Stimulated activated CD8-positive, alpha-beta memory T cell treated with anti-CD3 and anti-CD28 coated beads, Interleukin-7, amount 100 ng/mL, for 48 hours (primary cell): ENCODE data around the gene AKR1D1.
"Not testable (repeated sequence)": the region's sequence is repeated elsewhere in the genome, so short reads cannot be mapped to it uniquely, and the experiment has no call there.

Experiments
- DNase-seq, 2 donors: peaks; one replicate each; pipeline ENCODE4 v3.0.0-alpha.2; 2020; ENCODE audit warnings: low read depth in 1 of 2; ENCODE audit errors: extremely low read depth in 1 of 2

The AKR1D1 gene

DNA sequence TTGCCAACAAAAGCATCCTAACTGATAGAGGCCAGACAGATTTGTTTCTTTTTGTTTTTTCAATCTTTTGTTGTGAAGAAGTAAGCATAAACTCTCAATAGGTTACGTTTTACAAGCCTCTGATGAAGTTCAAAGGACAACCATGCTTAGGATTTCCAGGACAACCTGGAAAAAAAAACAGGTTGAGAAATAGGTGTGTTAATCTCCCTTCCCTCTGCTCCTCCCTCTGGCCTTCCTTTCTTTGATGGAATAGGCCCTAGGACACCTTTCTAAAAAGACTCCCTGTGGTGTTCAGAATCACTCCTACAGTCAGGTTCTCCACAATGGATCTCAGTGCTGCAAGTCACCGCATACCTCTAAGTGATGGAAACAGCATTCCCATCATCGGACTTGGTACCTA lies at the start of gene AKR1D1:
Gene AKR1D1, plus strand, starts transcription at position 264 of the 400 bp plus-strand sequence. Its CDS starts 60 bp downstream, at position 324.
- no peak for DNase-seq

GRCh38 chr7:138027100-138027499 lies 49.2 kb upstream of the AKR1D1 start:
- no peak for DNase-seq

- DNase-seq = no peak
Observed at GRCh38 chr7:138029126-138029525, 47.1 kb upstream of the AKR1D1 start.

GRCh38 chr7:138029941-138030340 lies 46.3 kb upstream of the AKR1D1 start:
- DNase-seq = no peak

DNA sequence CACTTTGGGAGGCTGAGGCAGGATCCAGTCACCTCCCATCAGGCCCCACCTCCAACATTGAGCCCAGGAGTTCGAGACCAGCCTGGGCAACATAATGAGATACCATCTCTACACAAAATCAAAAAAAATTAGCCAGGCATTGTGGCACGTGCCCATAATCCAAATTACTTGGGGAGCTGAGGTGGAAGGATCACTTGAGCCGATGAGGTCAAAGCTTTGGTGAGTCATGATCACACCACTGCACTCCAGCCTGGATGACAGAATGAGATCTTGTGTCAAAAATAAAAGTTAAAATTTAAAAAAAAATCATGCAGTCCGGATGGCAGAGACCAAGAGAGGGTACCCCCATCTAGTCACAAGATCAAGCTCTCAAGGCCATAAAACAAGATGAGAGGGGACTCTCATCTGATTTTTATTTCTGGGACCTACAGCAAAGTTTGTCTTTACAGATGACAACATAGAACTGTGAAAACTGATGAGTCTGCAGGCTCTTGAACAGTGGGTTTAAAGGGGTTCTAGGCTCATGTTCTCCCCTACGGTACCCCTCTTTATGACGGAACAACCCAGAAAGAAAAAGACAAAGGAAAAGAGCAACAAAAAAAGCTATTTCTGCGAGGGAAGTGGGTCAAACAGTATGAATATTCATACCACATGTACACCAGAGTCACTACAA lies 45.4 kb upstream of the AKR1D1 start:
- DNase-seq = no peak

DNA sequence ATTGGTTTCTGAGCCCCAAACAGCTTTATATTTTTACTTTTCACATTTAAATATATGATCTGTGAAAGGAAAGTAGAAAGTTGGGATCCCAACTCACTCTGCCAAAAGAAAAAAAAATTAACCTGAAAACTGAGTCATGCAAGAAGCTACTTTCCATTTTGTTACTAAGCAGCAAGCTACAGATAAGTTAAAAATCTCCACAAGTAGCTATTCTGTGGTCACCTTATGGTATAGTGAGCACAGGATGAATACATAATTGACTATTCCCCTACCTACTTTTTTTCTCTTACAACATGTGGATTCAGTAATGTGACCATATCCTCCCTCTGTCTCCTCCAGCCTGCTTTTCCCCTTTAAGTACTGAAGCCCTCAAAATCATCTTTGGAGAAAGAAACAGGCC lies 44.1 kb upstream of the AKR1D1 start:
- no peak for DNase-seq

DNA sequence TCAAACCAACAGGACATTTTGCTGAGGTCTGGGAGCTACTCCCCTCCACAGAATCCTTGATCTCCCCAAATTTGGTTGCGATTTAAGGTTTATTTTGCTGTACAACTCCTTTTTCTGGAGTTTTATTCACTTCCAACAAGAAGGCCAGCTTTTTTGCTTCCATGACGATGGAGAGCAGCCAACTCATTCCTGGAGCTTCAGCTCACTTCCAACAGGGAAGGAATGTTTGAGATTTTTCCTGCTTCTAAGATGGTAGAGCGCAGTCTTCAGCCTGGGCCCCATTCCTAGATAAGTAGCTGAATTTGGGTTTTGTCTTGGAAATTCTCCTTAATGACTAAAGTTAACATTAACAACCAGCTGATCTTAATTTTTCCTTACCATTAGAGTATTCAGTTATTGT lies 43.5 kb upstream of the AKR1D1 start:
- no peak for DNase-seq

DNA sequence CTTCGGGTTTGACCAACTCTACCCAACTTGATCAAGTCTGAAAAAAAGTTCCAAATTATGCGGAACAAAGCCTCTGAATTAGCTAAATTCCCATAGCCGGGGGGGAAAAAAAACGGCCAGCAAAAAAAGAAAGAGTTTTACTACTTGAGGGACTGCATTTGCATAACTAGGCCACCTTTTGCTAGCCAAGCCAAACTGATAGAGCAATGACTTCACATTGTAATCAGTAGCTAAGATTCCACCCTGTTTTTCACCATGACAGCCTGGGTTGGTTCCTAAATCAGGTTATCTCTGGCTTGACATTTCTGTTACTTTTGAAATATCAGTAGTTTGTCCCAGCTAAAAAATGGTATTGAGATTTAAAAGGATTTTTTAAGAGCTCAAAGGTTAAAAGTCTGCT lies 43.0 kb upstream of the AKR1D1 start:
- no peak for DNase-seq

DNA sequence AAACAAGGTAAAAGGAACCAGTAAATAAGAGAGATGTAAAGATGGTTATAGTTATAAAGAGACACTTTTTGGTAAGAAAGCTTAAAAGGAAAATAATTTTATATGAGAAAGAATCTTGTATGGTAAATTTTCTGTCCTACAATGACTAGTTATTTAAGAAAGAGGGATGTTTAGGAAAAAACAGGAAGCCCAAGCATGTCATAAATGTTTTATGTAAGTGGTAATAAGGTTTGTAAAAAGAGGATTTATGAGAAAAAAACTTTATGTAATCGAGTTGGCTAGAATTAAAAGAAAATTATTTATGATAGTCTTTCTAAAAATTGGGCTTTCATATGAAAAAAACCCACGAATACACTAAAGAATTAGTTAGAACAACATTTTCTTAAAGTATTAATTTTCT lies 40.1 kb upstream of the AKR1D1 start:
- DNase-seq = no peak

GRCh38 chr7:138040063-138040462 lies 36.2 kb upstream of the AKR1D1 start:
- not testable (repeated sequence) for DNase-seq

- no peak for DNase-seq
Observed at GRCh38 chr7:138044897-138045296, 31.4 kb upstream of the AKR1D1 start.

- DNase-seq = no peak
Observed at GRCh38 chr7:138047907-138048306, 28.4 kb upstream of the AKR1D1 start.

DNA sequence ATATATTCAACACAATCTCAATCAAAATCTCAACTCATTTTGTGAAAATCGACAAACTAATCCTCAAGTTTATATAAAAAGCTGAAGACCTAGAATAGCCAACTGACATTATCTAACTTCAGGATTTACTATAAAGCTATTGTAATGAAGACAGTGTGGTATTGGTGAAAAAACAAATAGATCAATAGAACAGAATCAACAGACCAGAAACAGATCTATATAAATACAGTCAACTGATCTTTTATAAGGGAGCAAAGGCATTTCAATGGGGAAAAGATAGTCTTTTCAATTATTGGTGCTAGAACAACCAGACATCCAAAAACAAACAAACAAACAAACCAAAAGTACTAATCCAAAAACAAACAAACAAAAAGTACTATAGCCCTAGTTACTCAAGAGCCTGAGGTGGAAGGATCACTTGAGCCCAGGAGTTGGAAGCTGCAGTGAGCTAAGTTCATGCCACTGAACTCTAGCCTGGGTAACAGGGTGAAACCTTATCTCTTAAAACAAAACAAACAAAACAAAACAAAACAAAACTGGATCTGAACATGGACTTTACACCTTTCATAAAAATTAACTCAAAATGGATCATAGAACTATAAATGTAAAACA lies 26.6 kb upstream of the AKR1D1 start:
- DNase-seq = no peak

- not testable (repeated sequence) for DNase-seq
Observed at GRCh38 chr7:138051712-138052247, 24.5 kb upstream of the AKR1D1 start.

GRCh38 chr7:138052696-138053095 lies 23.6 kb upstream of the AKR1D1 start:
- DNase-seq = no peak

DNA sequence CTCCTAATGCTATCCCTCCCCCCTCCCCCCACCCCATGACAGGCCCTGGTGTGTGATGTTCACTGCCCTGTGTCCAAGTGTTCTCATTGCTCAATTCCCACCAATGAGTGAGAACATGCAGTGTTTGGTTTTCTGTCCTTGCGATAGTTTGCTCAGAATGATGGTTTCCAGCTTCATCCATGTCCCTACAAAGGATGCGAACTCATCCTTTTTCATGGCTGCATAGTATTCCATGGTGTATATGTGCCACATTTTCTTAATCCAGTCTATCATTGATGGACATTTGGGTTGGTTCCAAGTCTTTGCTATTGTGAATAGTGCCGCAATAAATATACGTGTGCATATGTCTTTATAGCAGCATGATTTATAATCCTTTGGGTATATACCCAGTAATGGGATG lies 20.6 kb upstream of the AKR1D1 start:
- not testable (repeated sequence) for DNase-seq

GRCh38 chr7:138063400-138063799 lies 12.9 kb upstream of the AKR1D1 start:
- DNase-seq = no peak

GRCh38 chr7:138064856-138065357 lies 11.4 kb upstream of the AKR1D1 start:
- no peak for DNase-seq

DNA sequence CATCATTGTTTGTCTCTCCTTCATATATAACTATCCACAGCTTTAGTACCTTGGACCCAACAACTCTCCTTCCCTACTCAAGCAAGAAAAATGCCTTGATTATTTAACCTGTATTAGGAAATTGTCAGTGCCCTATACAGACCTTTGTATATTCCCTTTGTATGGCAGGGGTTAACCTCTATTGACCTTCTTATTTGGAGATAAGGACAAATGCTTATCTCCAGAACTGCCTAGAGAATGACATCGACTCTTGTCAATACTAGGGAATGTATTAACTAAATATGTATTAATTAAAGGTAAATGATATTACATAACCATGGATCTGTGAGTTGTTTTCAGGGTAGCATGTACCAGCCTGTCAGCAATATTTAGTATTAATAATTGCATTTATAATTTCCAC lies 10.4 kb upstream of the AKR1D1 start:
- DNase-seq = no peak

GRCh38 chr7:138066954-138067394 lies 9.3 kb upstream of the AKR1D1 start:
- DNase-seq = no peak

- DNase-seq = no peak
Observed at GRCh38 chr7:138067774-138068173, 8.5 kb upstream of the AKR1D1 start.

- no peak for DNase-seq
Observed at GRCh38 chr7:138070908-138071307, 5.4 kb upstream of the AKR1D1 start.
